K562 (cell line): ENCODE measurements around the gene PTK7. TPM values are rescaled to one million over a fixed set of nuclear protein-coding genes. Genes with fewer than 3 reads are reported as not detected.

Source experiments
- ATAC-seq: fragments of 200-7000 bp; cut with Tn5 transposase; 3 replicates; pipeline ENCODE4 v1.9.1; 2020; ENCODE audit warnings: moderate library complexity
- BruUV-seq: library from RNA; stranded (reverse); fragments of 400-500 nt; replicated peaks from 2 replicates; lab custom pipeline; 2021; lab: Mats Ljungman, UMichigan
- CTCF ChIA-PET: fragments of 300-600 bp; formaldehyde crosslinking; extraction: SDS; loops from one replicate; lab custom pipeline; 2021; ENCODE audit warnings: low intra/inter-chr PET ratio; lab: Yijun Ruan, JAX
- POLR2A ChIA-PET: fragments of 300-600, 350-650 bp; sonication (Branson Sonifier 250); formaldehyde crosslinking; extraction: SDS; loops from one replicate; lab custom pipeline; 2021; ENCODE audit warnings: antibody characterized with exemption, inconsistent platforms; lab: Yijun Ruan, JAX
- DNase-seq, 4 experiments: peaks; one replicate each; pipeline versions ENCODE4 v3.0.0 to v3.0.0-alpha.2; 2011 to 2018; ENCODE audit warnings: low spot score in 3 of 4, mixed read lengths in 3 of 4; ENCODE audit errors: extremely low read depth in 1 of 4
- FAIRE-seq: peaks from 2 replicates; lab custom pipeline; 2011; peaks lifted over from hg19 to GRCh38; lab: Jason Lieb, UNC
- H2AFZ ChIP-seq: 2 replicates; pipeline ENCODE4 v1.6.0; 2011; ENCODE audit warnings: low read depth, low read length, control low read depth, inconsistent platforms
- H3K27ac ChIP-seq: fragments of 200-600 bp; 3 replicates; pipeline ENCODE4 v1.8.0; 2011; ENCODE audit warnings: low read depth, mild to moderate bottlenecking, control low read depth, inconsistent platforms, low read length, moderate library complexity, mixed read lengths; ENCODE audit errors: extremely low read depth
- H3K27me3 ChIP-seq, 2 experiments: fragments of 300-600 bp in 1 of 2; 2 replicates in 1 of 2; 3 replicates in 1 of 2; pipeline versions ENCODE4 v1.6.0 to v1.8.0; 2011; ENCODE audit warnings: inconsistent platforms in 2 of 2, low read length in 2 of 2, mild to moderate bottlenecking in 1 of 2, mixed read lengths in 1 of 2, moderate library complexity in 1 of 2; ENCODE audit not compliant: control insufficient read depth in 2 of 2, insufficient read depth in 2 of 2
- H3K36me3 ChIP-seq: fragments of 300-600 bp; 3 replicates; pipeline ENCODE4 v1.8.0; 2011; ENCODE audit warnings: mild to moderate bottlenecking, low read length, inconsistent platforms; ENCODE audit not compliant: control insufficient read depth, insufficient read depth
- H3K4me1 ChIP-seq, 2 experiments: fragments of 200-600 bp in 1 of 2; replicated peaks in 1 of 2; 2 replicates in 1 of 2; 3 replicates in 1 of 2; pipeline versions ENCODE4 v1.5.1 to v1.8.0; 2011; ENCODE audit warnings: inconsistent platforms in 2 of 2, low read length in 2 of 2, mild to moderate bottlenecking in 1 of 2, mixed read lengths in 1 of 2, moderate library complexity in 1 of 2; ENCODE audit not compliant: control insufficient read depth in 2 of 2, insufficient read depth in 2 of 2
- H3K4me2 ChIP-seq: 2 replicates; pipeline ENCODE4 v1.6.1; 2011; ENCODE audit warnings: low read length, control low read depth, inconsistent platforms, mixed read lengths; ENCODE audit not compliant: insufficient read depth
- H3K4me3 ChIP-seq: fragments of 200-600 bp; sonication (generic), shearing (Covaris generic); 2 replicates; pipeline ENCODE4 v1.5.1; 2016; ENCODE audit warnings: control low read depth, inconsistent platforms
- H3K79me2 ChIP-seq: fragments of 200-600 bp; 3 replicates; pipeline ENCODE4 v1.8.0; 2011; ENCODE audit warnings: low read length, inconsistent platforms; ENCODE audit not compliant: control insufficient read depth, insufficient read depth
- H3K9ac ChIP-seq, 2 experiments: 2 replicates each; pipeline versions ENCODE4 v1.6.0 to v1.6.1; 2011; ENCODE audit warnings: low read depth in 2 of 2, low read length in 2 of 2, control low read depth in 1 of 2, inconsistent platforms in 1 of 2, mild to moderate bottlenecking in 1 of 2, mixed read lengths in 1 of 2; ENCODE audit not compliant: insufficient read depth in 1 of 2
- H3K9me1 ChIP-seq: one replicate; pipeline ENCODE4 v1.6.0; 2011; ENCODE audit warnings: inconsistent platforms, mild to moderate bottlenecking, low read length, moderate library complexity; ENCODE audit not compliant: control insufficient read depth, insufficient read depth
- H3K9me3 ChIP-seq: replicated peaks from 2 replicates; pipeline ENCODE4 v1.5.1; 2011; ENCODE audit warnings: low read depth, low read length, inconsistent platforms; ENCODE audit not compliant: control insufficient read depth, insufficient read depth
- H4K20me1 ChIP-seq: replicated peaks from 2 replicates; pipeline ENCODE4 v1.6.1; 2011; ENCODE audit warnings: low read length, inconsistent platforms, mixed read lengths; ENCODE audit not compliant: control insufficient read depth, insufficient read depth
- CBFB ChIP-seq: sonication (generic); formaldehyde crosslinking; IDR thresholded peaks from 2 replicates; pipeline ENCODE4 v1.4.0; 2020; ENCODE audit warnings: mild to moderate bottlenecking, missing genetic modification reagents
- FOXA3 ChIP-seq, 2 experiments: fragments of 450-650 bp in 1 of 2; sonication (generic) in 1 of 2; formaldehyde crosslinking; IDR thresholded peaks in 1 of 2; conservative IDR thresholded peaks in 1 of 2; 2 replicates each; pipeline versions ENCODE4 v1.4.0 to v1.8.0; 2020 to 2022; ENCODE audit warnings: mild to moderate bottlenecking in 2 of 2, missing genetic modification reagents in 1 of 2
- FUS ChIP-seq: fragments of 200-400 bp; formaldehyde crosslinking; optimal IDR thresholded peaks from 2 replicates; pipeline ENCODE3; 2017; ENCODE audit warnings: low read depth, low read length
- GABPB2 ChIP-seq: fragments of 250-450 bp; sonication (Bioruptor Pico); conservative IDR thresholded peaks from 2 replicates; pipeline ENCODE4 v1.5.1; 2021; ENCODE audit warnings: mild to moderate bottlenecking
- GTF2B ChIP-seq: IDR thresholded peaks from 2 replicates; pipeline ENCODE4 v1.6.1; 2011; ENCODE audit not compliant: insufficient read length; ENCODE audit errors: extremely low read depth
- HMG20A ChIP-seq: fragments of 450-650 bp; formaldehyde crosslinking; conservative IDR thresholded peaks from 2 replicates; pipeline ENCODE4 v1.4.0; 2020; ENCODE audit warnings: mild to moderate bottlenecking, mixed read lengths
- KLF10 ChIP-seq: fragments of 250-450 bp; sonication (Bioruptor Pico); IDR thresholded peaks from 2 replicates; pipeline ENCODE4 v1.6.1; 2021; ENCODE audit warnings: matching md5 sums
- NCOA4 ChIP-seq: fragments of 450-650 bp; IDR thresholded peaks from 2 replicates; pipeline ENCODE4 v1.6.1; 2018; ENCODE audit warnings: mild to moderate bottlenecking; ENCODE audit not compliant: partially characterized antibody
- PRPF4 ChIP-seq: fragments of 200-400 bp; formaldehyde crosslinking; IDR thresholded peaks from one replicate; pipeline ENCODE4 v1.6.1; 2017; ENCODE audit warnings: low read length, low read depth, mild to moderate bottlenecking; ENCODE audit not compliant: insufficient read depth, poor library complexity, severe bottlenecking
- RB1 ChIP-seq: fragments of 450-650 bp; IDR thresholded peaks from 2 replicates; pipeline ENCODE4 v1.6.1; 2017; ENCODE audit warnings: low read depth, mild to moderate bottlenecking
- RFX5 ChIP-seq: IDR thresholded peaks from 2 replicates; pipeline ENCODE4 v1.6.1; 2011; ENCODE audit warnings: low read depth, mild to moderate bottlenecking, improper control_type of control experiment, low read length
- ZC3H11A ChIP-seq: IDR thresholded peaks from 2 replicates; pipeline ENCODE4 v1.6.1; 2012; ENCODE audit warnings: low read depth, low read length, improper control_type of control experiment
- ZNF253 ChIP-seq: fragments of 250-450 bp; sonication (Bioruptor Pico); conservative IDR thresholded peaks from 2 replicates; pipeline ENCODE4 v1.6.1; 2021; ENCODE audit warnings: mild to moderate bottlenecking
- WGBS: fragments of 100-300 bp; shearing (Covaris generic); methylation state at CpG from one replicate; pipeline ENCODE4 v1.1.6; 2016; ENCODE audit warnings: low coverage, mixed read lengths; ENCODE audit not compliant: insufficient coverage; ENCODE audit errors: missing lambda C conversion rate; 5-methylcytosine and 5-hydroxymethylcytosine counted together
- in situ Hi-C: fragments of 300-500 bp; cut with MboI; formaldehyde crosslinking; loops from 4 replicates; pipeline ENCODE4 v1.15.0; 2018; ENCODE audit warnings: inconsistent platforms, mixed read lengths
- intact Hi-C: fragments of 100-400 bp; cut with micrococcal nuclease; formaldehyde crosslinking; loops from 2 replicates; pipeline ENCODE4 v1.14.2; 2022
- polyA plus RNA-seq, 8 experiments: library from polyadenylated mRNA; depleted of rRNA in 4 of 8; stranded (reverse) in 5 of 8; unstranded in 3 of 8; fragments of >200 nt; fragmentation: Nextera tagmentation in 2 of 8; fragmentation: Illumina TruSeq in 1 of 8; extraction: Ambion mirVana in 2 of 8; extraction: Trizol in 1 of 8; gene quantifications; 2 replicates each; pipeline versions ENCODE4 v1.2.1 to v1.2.3, GENCODE V29; 2011 to 2014; ENCODE audit warnings: inconsistent platforms in 1 of 8, missing spikeins in 1 of 8
- total RNA-seq, 7 experiments: library from RNA; depleted of rRNA in 6 of 7; stranded (reverse); fragments of >200 nt in 6 of 7; fragmentation: Illumina TruSeq in 2 of 7; extraction: Trizol in 2 of 7; gene quantifications; 2 replicates each; pipeline versions ENCODE4 v1.2.1 to v1.2.3, GENCODE V29; 2011 to 2021; ENCODE audit warnings: low replicate concordance in 1 of 7

Gene PTK7
- total and polyA plus RNA-seq, 9 of the 15 experiments (the other 6 are each of a cell fraction or from before 2014, with no cell fraction given), result 0.20 to 6.8 (median 4.2) TPM

- POLR2A ChIA-PET, result interaction anchor here (0.6 to 1.2 kb wide), 5 partner anchors 13 to 151 kb away, joined by 3 to 5 read pairs (median 3); partner anchors contain the start of genes CUL7 and PEX6
- in situ Hi-C loops (no loop called here), intact Hi-C loops (no loop called here)
- Histone ChIP-seq H3K4me3 (no peak overlapping the region), H3K4me2 (no peak overlapping the region), H3K9ac (0 out of 4 replicates have a peak overlapping the region, but pooled peaks of 1 of the 2 experiments have one; percentile 15), H3K4me1 (peaks cover 0 to 22% of the 10 kb centered on the region in 2 experiments; a peak in 3 of 5 replicates), H2AFZ (no peak overlapping the region), H3K9me1 (no peaks in the 10 kb centered on the region), H3K79me2 (no peaks in the 10 kb centered on the region), H3K36me3 (no peaks in the 10 kb centered on the region), H3K9me3 (no peaks in the 10 kb centered on the region), H4K20me1 (no peaks in the 10 kb centered on the region; the same call in 1 of the 2 replicates), H3K27ac (no peak overlapping the region), H3K27me3 (peaks cover 0 to 39% of the 10 kb centered on the region in 2 experiments; a peak in 2 of 5 replicates)
- no peak for FAIRE-seq
- CTCF ChIA-PET, result interaction anchor here (0.7 to 1.7 kb wide), 6 partner anchors 13 to 232 kb away, joined by 3 to 11 read pairs (median 4); no protein-coding TSS in a partner anchor
- ATAC-seq, result no peak
- no peak for TF ChIP-seq CBFB (CRISPR knock-in tag)
- no peak for TF ChIP-seq NCOA4
- TF ChIP-seq GTF2B, result no peak
- TF ChIP-seq RB1, result no peak
- TF ChIP-seq FUS, result no peak
- TF ChIP-seq FOXA3 (CRISPR knock-in tag; conservative IDR thresholded peaks at IDR 0.05 in 1 of 2, IDR thresholded peaks at IDR 0.05 in 1 of 2), result no peak
- TF ChIP-seq KLF10 (CRISPR knock-in tag), result no peak
- no peak for TF ChIP-seq GABPB2 (CRISPR knock-in tag)
- no peak for TF ChIP-seq ZNF253 (CRISPR knock-in tag)
- no peak for TF ChIP-seq HMG20A
- no peak for TF ChIP-seq PRPF4
- no peak for TF ChIP-seq ZC3H11A
- TF ChIP-seq RFX5, result no peak
- BruUV-seq, result no TSS peak
- WGBS, result 27% methylated on average over 7 of the region's 7 CpGs
- DNase-seq, result no peak
Observed at GRCh38 chr6:43130429-43130828, 54.3 kb downstream of the PTK7 start.
